ENCODE data around the gene PDXP.

DNA sequence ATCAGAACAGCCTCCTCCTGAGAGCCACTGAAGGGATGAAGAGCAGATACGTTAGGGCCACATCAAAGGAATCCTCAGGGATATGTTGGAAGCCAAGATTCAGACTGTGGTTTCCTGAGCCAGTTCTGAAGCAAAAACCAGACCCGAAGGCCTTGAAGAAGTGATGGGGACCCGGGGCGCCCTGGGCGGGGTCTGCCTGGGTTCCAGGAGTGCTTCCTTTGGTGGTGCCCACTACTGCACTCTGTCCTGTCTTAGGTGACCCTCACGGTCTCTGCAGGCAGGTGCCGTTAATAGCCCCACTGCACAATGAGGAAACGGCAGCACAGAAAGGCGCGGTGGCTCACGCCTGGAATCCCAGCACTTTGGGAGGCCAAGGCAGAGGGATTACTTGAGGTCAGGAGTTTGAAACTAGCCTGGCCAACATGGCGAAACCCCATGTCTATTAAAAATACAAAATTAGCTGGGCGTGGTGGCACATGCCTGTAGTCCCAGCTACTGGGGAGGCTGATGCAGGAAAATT, 31.9 kb upstream of the PDXP start:
- TF ChIP-seq, protein P1, sequence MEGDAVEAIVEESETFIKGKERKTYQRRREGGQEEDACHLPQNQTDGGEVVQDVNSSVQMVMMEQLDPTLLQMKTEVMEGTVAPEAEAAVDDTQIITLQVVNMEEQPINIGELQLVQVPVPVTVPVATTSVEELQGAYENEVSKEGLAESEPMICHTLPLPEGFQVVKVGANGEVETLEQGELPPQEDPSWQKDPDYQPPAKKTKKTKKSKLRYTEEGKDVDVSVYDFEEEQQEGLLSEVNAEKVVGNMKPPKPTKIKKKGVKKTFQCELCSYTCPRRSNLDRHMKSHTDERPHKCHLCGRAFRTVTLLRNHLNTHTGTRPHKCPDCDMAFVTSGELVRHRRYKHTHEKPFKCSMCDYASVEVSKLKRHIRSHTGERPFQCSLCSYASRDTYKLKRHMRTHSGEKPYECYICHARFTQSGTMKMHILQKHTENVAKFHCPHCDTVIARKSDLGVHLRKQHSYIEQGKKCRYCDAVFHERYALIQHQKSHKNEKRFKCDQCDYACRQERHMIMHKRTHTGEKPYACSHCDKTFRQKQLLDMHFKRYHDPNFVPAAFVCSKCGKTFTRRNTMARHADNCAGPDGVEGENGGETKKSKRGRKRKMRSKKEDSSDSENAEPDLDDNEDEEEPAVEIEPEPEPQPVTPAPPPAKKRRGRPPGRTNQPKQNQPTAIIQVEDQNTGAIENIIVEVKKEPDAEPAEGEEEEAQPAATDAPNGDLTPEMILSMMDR (IDR thresholded peaks at IDR 0.05; ENCODE audit: insufficient read depth, low read depth, low read length), result no peak
- no peak for TF ChIP-seq EZH2 (IDR thresholded peaks at IDR 0.05; ENCODE audit: insufficient read depth, low read length)
